Measurements from ENCODE around the gene TRAK2.

DNA sequence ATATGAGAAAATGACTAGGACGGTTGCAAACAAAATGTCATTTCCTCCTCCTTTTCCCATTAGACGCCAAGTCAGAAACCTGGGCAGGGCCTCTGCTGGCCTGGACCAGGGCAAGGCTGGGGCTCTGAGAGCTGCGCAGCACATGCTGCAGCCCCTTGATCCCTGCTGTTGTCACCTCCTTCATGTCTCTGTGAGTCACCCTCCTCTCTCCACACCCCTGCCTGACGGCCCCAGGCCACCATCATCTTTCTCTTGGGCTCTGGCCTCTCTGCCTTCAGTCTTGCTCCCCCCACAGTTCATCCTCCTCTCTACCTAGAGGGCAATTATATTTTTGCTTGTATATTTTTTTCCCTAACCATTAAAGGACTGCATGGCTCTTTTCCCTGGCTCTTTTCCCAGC is 104.1 kb downstream of the TRAK2 start:
- no peak for TF ChIP-seq POLR2AphosphoS5 (IDR thresholded peaks at IDR 0.05)
- TF ChIP-seq, protein P1, sequence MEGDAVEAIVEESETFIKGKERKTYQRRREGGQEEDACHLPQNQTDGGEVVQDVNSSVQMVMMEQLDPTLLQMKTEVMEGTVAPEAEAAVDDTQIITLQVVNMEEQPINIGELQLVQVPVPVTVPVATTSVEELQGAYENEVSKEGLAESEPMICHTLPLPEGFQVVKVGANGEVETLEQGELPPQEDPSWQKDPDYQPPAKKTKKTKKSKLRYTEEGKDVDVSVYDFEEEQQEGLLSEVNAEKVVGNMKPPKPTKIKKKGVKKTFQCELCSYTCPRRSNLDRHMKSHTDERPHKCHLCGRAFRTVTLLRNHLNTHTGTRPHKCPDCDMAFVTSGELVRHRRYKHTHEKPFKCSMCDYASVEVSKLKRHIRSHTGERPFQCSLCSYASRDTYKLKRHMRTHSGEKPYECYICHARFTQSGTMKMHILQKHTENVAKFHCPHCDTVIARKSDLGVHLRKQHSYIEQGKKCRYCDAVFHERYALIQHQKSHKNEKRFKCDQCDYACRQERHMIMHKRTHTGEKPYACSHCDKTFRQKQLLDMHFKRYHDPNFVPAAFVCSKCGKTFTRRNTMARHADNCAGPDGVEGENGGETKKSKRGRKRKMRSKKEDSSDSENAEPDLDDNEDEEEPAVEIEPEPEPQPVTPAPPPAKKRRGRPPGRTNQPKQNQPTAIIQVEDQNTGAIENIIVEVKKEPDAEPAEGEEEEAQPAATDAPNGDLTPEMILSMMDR (IDR thresholded peaks at IDR 0.05) = no peak
- TF ChIP-seq EP300 (IDR thresholded peaks at IDR 0.05) = no peak
